GM12874 (cell line): Measurements from ENCODE around the gene NEO1.

Experiments
- TF ChIP-seq, protein P1 (sequence below): IDR thresholded peaks from 2 replicates; pipeline ENCODE4 v1.5.1; 2011; ENCODE audit warnings: low read depth, mild to moderate bottlenecking, control low read depth, low read length, moderate library complexity; ENCODE audit not compliant: insufficient read depth

Gene NEO1

DNA sequence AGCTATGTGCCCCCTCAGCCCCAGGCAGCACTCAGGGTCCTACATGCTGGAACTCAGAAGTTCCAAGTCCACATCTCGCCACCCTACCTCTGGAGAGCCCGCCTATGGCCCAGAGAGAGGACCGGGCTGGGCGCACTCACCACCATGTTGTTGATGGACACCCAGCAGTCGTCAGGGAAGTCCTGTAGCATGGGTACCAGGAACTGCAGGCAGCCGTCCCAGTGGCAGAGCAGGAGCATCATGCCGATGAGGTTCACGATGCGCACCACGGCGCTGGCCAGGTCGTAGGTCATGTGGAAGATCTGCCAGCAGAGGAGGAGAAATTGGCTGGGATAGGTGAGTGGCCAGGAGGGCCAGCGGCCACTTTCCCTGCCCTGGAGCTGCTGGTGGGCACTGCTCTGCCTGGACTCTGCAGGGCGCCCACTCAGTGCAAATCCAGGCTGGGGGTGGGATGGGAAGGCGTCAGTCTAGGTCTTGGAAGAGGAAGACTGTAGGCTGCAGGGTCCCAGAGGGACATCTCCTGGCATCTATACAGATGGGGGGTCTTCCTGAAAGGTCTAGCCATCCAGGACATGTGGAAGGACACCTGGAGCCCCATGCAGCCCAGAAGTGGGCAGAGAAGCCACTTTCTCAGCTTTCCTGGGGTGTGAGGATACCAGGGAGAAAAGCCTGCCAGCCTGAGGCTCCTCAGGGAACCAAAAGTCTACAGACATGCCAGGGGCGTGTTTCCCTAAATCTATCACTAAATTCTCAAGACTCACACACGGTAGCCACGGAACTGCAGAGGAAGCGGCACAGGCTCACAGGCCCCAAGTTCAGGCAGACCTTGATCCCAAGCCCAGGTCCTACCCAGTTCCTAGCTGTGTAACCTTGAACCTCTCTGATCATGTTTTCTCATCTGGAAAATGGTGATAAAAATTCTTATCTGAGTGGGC, 280.0 kb downstream of the NEO1 start:
- TF ChIP-seq, protein P1, sequence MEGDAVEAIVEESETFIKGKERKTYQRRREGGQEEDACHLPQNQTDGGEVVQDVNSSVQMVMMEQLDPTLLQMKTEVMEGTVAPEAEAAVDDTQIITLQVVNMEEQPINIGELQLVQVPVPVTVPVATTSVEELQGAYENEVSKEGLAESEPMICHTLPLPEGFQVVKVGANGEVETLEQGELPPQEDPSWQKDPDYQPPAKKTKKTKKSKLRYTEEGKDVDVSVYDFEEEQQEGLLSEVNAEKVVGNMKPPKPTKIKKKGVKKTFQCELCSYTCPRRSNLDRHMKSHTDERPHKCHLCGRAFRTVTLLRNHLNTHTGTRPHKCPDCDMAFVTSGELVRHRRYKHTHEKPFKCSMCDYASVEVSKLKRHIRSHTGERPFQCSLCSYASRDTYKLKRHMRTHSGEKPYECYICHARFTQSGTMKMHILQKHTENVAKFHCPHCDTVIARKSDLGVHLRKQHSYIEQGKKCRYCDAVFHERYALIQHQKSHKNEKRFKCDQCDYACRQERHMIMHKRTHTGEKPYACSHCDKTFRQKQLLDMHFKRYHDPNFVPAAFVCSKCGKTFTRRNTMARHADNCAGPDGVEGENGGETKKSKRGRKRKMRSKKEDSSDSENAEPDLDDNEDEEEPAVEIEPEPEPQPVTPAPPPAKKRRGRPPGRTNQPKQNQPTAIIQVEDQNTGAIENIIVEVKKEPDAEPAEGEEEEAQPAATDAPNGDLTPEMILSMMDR = no peak

DNA sequence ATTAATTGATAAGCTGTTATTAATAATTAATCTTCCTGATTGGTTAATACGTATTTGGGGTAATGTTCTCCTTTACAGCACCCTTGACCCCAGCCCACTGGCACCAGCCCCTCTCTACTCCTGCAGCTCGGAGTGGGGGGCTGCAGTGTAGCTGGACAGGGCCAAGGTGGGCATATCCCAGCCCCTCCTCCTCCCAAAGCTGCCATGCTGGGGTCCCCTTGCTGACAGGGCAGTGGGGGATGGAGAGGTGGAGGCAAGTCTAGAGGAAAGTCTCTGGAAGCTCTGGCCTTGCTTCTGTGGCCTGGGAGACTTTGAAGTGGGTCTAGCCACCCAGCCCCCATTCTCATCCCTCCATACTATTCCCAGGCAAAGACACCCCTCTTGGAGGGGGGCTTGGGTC, 280.7 kb downstream of the NEO1 start:
- TF ChIP-seq, protein P1 = no peak

DNA sequence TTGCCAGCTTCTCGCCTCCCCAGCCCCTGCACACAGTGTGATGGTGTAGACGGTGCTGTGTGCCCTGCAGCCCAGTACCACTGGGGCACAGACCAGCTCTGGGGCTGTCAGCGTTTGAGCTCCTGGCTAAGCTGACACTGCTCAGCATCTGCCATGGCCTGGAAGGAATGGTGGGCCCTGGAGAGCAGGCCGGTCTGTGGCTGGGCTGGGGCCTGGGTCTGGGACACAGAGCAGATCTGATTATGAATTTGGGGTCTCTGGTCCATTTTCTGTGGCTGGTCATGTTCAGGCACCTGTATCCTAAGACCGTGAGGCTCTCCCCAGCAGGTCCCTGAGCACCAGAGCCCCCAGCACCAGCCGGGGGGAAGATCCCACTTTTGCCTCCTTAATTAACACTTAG, 281.8 kb downstream of the NEO1 start:
- TF ChIP-seq, protein P1 = no peak

DNA sequence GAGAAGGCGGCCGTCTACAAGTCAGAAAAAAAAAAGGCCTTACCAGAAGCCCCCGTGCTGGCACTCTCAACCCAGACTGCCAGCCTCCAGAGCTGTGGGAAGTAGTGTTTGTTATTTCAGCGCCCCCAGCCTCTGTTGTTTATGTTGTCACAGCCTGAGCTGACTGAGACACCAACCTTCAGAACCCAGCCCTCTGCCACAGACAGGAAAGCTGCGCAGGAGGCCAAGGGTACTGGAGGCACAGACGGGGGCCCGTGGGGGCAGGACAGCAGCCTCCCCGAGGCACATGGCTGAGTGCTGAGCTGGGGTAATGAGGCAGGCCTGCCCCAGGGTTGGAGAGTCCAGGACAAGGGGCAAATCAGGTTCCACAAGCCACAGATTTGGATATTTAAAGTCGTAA, 282.8 kb downstream of the NEO1 start:
- TF ChIP-seq, protein P1 = no peak

DNA sequence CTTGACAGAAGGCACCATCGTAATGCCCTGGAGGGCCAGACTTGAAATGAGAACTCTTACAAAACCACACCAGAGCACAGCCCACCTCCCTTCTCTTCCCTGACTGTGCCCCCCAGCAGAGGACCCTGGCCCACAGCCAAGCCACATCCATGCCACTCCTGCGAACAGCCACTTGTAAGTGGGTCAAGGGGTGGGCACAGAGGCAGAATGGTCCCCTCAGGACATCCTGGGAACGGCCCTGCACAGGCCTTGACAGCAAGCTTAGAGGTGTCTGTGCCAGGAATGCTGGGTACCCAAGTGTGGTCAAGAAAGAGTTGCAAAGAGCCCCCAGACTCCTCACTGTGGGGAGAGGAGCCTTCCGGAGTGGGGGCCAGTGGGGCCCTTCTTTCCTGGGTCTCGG, 283.2 kb downstream of the NEO1 start:
- TF ChIP-seq, protein P1 = no peak

DNA sequence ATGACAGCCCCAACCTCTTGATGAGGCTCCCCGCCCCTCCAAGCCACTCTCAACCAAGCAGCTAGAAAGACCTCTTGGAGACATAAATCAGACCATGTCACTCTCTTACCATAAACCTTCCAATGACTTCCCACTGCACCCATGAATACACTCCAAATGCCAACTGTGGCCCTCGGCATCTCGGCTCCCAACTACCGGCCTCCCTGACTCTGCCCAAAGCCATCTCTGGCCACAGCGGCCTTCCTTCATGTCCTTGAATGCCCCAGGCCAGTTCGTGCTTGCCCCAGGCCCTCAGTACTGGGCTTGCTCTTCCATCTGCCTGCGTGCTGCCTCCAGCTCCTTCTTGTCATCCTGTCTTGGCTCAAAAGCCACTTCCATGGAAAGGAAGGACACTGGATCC, 284.5 kb downstream of the NEO1 start:
- TF ChIP-seq, protein P1 = no peak

DNA sequence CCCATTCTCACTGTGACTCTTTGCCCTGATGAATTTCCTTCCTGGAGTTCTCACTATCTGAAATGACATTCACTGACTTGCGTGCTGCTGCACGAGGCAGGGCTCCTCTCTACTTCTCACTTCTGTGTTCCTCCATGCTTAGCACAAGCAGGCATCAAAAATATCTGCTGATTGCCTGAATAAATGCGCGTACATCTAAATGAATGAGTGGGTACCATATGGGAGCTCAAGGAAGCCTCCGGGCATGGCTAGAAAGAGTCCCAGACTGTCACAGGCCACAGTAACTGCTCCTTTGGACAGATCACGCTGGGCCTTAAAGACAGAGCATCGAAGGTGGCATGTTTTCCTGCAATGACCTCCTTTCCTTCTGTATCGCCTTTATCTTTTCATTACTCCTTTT, 284.9 kb downstream of the NEO1 start:
- TF ChIP-seq, protein P1 = no peak
